Common myeloid progenitor, CD34-positive (primary cell): ENCODE data around the gene PGS1.

Experiments used
- CTCF ChIA-PET: fragments of 350-600 bp; sonication (Branson Sonifier 250); formaldehyde crosslinking; loops from one replicate; lab custom pipeline; 2021; ENCODE audit warnings: antibody characterized with exemption; lab: Charles Lee
- POLR2A ChIA-PET: fragments of 350-600 bp; sonication (Branson Sonifier 250); formaldehyde crosslinking; loops from one replicate; lab custom pipeline; 2021; ENCODE audit warnings: antibody characterized with exemption; lab: Charles Lee
- DNase-seq, 3 donors: peaks; one replicate each; pipeline versions ENCODE4 v3.0.0 to v3.0.0-alpha.2; 2013
- H3K27ac ChIP-seq, 2 experiments: 1 replicate in 1 of 2; 2 replicates in 1 of 2; pipeline ENCODE4 v1.7.0; 2013; ENCODE audit warnings: inconsistent platforms in 2 of 2, low read length in 2 of 2, mild to moderate bottlenecking in 2 of 2, low read depth in 1 of 2, moderate library complexity in 1 of 2; ENCODE audit not compliant: severe bottlenecking in 2 of 2, insufficient read depth in 1 of 2, poor library complexity in 1 of 2
- H3K27me3 ChIP-seq, 5 experiments: replicated peaks in 2 of 5; 1 replicate in 3 of 5; 2 replicates in 2 of 5; pipeline versions ENCODE4 v1.6.1 to v1.7.0; 2013; ENCODE audit warnings: low read length in 4 of 5, mild to moderate bottlenecking in 2 of 5, moderate library complexity in 2 of 5, inconsistent platforms in 1 of 5; ENCODE audit not compliant: insufficient read depth in 5 of 5, control insufficient read depth in 4 of 5
- H3K36me3 ChIP-seq, 4 experiments: 1 replicate in 2 of 4; 2 replicates in 2 of 4; pipeline versions ENCODE4 v1.6.1 to v1.7.0; 2013; ENCODE audit warnings: low read length in 3 of 4, control low read depth in 1 of 4, mild to moderate bottlenecking in 1 of 4; ENCODE audit not compliant: control insufficient read depth in 4 of 4, insufficient read depth in 4 of 4
- H3K4me1 ChIP-seq, 4 experiments: 1 replicate in 3 of 4; 2 replicates in 1 of 4; pipeline versions ENCODE4 v1.6.1 to v1.7.1; 2013; ENCODE audit warnings: low read length in 3 of 4, mild to moderate bottlenecking in 3 of 4, control low read depth in 1 of 4, inconsistent platforms in 1 of 4, moderate library complexity in 1 of 4; ENCODE audit not compliant: control insufficient read depth in 4 of 4, insufficient read depth in 4 of 4; ENCODE audit errors: control extremely low read depth in 1 of 4
- H3K4me3 ChIP-seq, 7 experiments: 1 replicate in 4 of 7; 2 replicates in 3 of 7; pipeline versions ENCODE4 v1.5.1 to v1.7.0; 2013; ENCODE audit warnings: mild to moderate bottlenecking in 7 of 7, low read length in 6 of 7, moderate library complexity in 6 of 7, inconsistent platforms in 2 of 7, low read depth in 2 of 7, control low read depth in 1 of 7; ENCODE audit not compliant: insufficient read depth in 4 of 7, control insufficient read depth in 1 of 7; ENCODE audit errors: extremely low read depth in 1 of 7
- H3K9me3 ChIP-seq, 5 experiments: 1 replicate in 4 of 5; 2 replicates in 1 of 5; pipeline versions ENCODE4 v1.6.1 to v1.7.1; 2013; ENCODE audit warnings: low read length in 4 of 5, mild to moderate bottlenecking in 2 of 5, inconsistent platforms in 1 of 5, low read depth in 1 of 5, moderate library complexity in 1 of 5; ENCODE audit not compliant: control insufficient read depth in 4 of 5, insufficient read depth in 2 of 5; ENCODE audit errors: control extremely low read depth in 1 of 5
- WGBS: methylation state at CpG from one replicate; pipeline ENCODE4 v1.1.5; 2013; ENCODE audit not compliant: insufficient coverage; 5-methylcytosine and 5-hydroxymethylcytosine counted together

The PGS1 gene

GRCh38 chr17:78399028-78399692, 20.7 kb downstream of the PGS1 start:
- Histone ChIP-seq H3K4me3 (no peak overlapping the region), H3K9me3 (no peaks in the 10 kb centered on the region), H3K27ac (no peak overlapping the region), H3K27me3 (no peaks in the 10 kb centered on the region), H3K4me1 (no peaks in the 10 kb centered on the region), H3K36me3 (peaks cover 13 to 90% (median 83%) of the 10 kb centered on the region in 4 experiments)
- WGBS: 97% methylated on average over 28 of the region's 28 CpGs
- ChIA-PET POLR2A (no interaction called here), CTCF (no interaction called here)
- no peak for DNase-seq

DNA sequence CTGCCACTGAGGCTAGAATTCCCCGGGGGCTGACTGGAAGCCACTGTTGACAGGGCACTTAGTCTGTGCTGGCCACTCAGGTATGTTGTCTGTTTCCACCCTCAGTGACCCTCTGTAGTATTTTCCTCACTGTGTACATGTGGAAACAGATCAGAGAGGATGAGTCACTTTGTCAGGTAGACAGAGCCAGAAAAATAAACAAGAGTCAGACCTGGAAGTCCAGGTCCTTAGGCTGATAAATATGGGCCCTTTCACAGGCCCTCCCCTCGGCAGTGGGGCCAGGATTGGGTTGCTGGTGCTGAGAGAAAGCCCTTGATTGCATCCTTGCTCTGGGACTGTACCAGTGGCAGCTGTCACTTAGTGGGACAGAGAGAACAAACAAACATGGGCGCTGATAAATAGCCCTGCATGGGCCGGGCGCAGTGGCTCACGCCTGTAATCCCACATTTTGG, 21.3 kb downstream of the PGS1 start:
- H3K4me1 ChIP-seq: no peaks in the 10 kb centered on the region
- H3K27ac ChIP-seq: no peak overlapping the region
- no peak overlapping the region for H3K4me3 ChIP-seq
- H3K36me3 ChIP-seq: peaks cover 13 to 92% (median 84%) of the 10 kb centered on the region in 4 experiments
- ChIA-PET CTCF (no interaction called here), POLR2A (no interaction called here)
- DNase-seq: no peak
- H3K9me3 ChIP-seq: no peaks in the 10 kb centered on the region
- H3K27me3 ChIP-seq: no peaks in the 10 kb centered on the region
- WGBS: 100% methylated on average over 6 of the region's 6 CpGs

- H3K4me1 ChIP-seq: no peaks in the 10 kb centered on the region
- H3K27ac ChIP-seq: no peak overlapping the region
- no peaks in the 10 kb centered on the region for H3K27me3 ChIP-seq
- H3K9me3 ChIP-seq: no peaks in the 10 kb centered on the region
- WGBS: 84% methylated on average over 7 of the region's 17 CpGs
- no peak for DNase-seq
- ChIA-PET POLR2A (no interaction called here), CTCF (interaction anchor here (0.8 to 1.8 kb wide), 4 partner anchors 10 to 151 kb away, joined by 3 to 8 read pairs (median 6); no protein-coding TSS in a partner anchor)
- peaks cover 10 to 92% (median 82%) of the 10 kb centered on the region in 4 experiments for H3K36me3 ChIP-seq
- no peak overlapping the region for H3K4me3 ChIP-seq
Measured at GRCh38 chr17:78400581-78401240, 22.3 kb downstream of the PGS1 start.

GRCh38 chr17:78401246-78401645, 22.8 kb downstream of the PGS1 start:
- ChIA-PET CTCF (interaction anchor here (0.8 to 1.8 kb wide), 5 partner anchors 9 to 151 kb away, joined by 3 to 8 read pairs (median 4); no protein-coding TSS in a partner anchor), POLR2A (interaction anchor here (0.8 kb wide), 1 partner anchor 11 kb away, joined by 3 read pairs; no protein-coding TSS in a partner anchor)
- Histone ChIP-seq H3K4me1 (no peaks in the 10 kb centered on the region), H3K36me3 (peaks cover 10 to 92% (median 79%) of the 10 kb centered on the region in 4 experiments), H3K27ac (no peak overlapping the region), H3K4me3 (no peak overlapping the region), H3K9me3 (no peaks in the 10 kb centered on the region), H3K27me3 (no peaks in the 10 kb centered on the region)
- DNase-seq: no peak
- WGBS: 93% methylated on average over 6 of the region's 6 CpGs

- 98% methylated on average over 8 of the region's 8 CpGs for WGBS
- no peak for DNase-seq
- CTCF ChIA-PET: interaction anchor here (1.3 to 1.8 kb wide), 5 partner anchors 9 to 23 kb away, joined by 4 to 8 read pairs (median 4); no protein-coding TSS in a partner anchor
- POLR2A ChIA-PET: interaction anchor here (0.8 kb wide), 1 partner anchor 10 kb away, joined by 3 read pairs; no protein-coding TSS in a partner anchor
- Histone ChIP-seq H3K4me3 (no peak overlapping the region), H3K27me3 (no peaks in the 10 kb centered on the region), H3K36me3 (peaks cover 10 to 91% (median 79%) of the 10 kb centered on the region in 4 experiments), H3K4me1 (no peaks in the 10 kb centered on the region), H3K9me3 (no peaks in the 10 kb centered on the region), H3K27ac (no peak overlapping the region)
Measured at GRCh38 chr17:78401891-78402290, 23.4 kb downstream of the PGS1 start.

DNA sequence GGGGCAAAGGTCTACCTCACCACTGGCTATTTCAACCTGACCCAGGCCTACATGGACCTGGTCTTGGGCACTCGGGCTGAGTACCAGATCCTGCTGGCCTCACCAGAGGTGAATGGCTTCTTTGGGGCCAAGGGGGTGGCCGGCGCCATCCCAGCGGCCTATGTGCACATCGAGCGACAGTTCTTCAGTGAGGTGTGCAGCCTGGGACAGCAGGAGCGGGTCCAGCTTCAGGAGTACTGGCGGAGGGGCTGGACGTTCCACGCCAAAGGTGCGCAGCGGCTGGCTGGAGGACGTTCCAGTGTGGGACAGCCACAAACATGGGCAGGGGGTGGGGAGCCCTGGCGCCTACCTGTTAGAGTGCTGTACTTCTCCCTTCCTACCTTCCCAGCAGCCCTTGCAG, 25.4 kb downstream of the PGS1 start:
- DNase-seq: no peak
- Histone ChIP-seq H3K27ac (no peak overlapping the region), H3K9me3 (no peaks in the 10 kb centered on the region), H3K4me1 (peaks cover 0 to 2% (median 0%) of the 10 kb centered on the region in 4 experiments), H3K27me3 (no peaks in the 10 kb centered on the region), H3K4me3 (no peak overlapping the region), H3K36me3 (peaks cover 6 to 89% (median 76%) of the 10 kb centered on the region in 4 experiments)
- POLR2A ChIA-PET: no interaction called here
- over 99% methylated on average over 13 of the region's 14 CpGs for WGBS
- CTCF ChIA-PET: interaction anchor here (0.6 to 1.2 kb wide), 2 partner anchors 18 to 178 kb away, joined by 3 to 5 read pairs; no protein-coding TSS in a partner anchor
